ENCODE measurements around the gene EFTUD2.

The EFTUD2 gene

DNA sequence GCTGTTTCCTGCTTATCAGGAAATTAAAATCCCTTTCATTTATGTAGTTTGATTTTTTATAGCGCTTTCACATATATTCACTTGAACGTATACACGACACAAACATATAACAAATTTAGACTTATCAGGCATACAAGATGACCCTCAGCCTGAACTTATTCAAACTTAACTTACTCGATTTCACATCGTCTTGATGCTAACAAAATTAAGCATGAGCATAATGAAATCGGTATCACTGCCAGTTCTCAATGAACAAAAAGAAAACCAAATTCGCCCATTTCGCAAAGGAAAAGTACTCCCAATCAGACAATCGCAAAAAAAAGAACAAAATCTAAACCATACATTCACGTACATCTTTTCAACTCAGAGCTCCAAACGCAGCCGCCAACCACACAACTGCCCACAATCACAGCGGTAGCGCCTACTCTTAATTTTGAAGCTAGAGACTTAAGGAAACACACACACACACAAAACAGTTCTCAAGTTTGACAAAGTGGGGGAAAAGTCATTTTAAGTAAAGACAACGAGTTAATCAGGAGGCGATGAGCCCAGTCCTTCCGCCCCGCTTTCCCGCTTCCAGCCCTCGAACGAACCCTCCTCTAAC lies 70.2 kb downstream of the EFTUD2 start:
- Histone ChIP-seq H3K4me3 (ENCODE audit: low read depth, low read length) (peak overlapping the region; percentile 78), H3K27ac (ENCODE audit: extremely low read depth, low read depth, low read length) (peak overlapping the region; percentile 93; the same call in 1 of the 2 replicates), H3K4me1 (ENCODE audit: control insufficient read depth, insufficient read depth, low read length) (peaks cover 14% of the 10 kb centered on the region), H3K9me3 (ENCODE audit: control insufficient read depth, insufficient read depth, low read depth, low read length) (no peaks in the 10 kb centered on the region), H3K36me3 (ENCODE audit: control insufficient read depth in 2 of 2, insufficient read depth in 1 of 2, low read length in 2 of 2) (no peaks in the 10 kb centered on the region; a peak in 1 of 3 replicates)
- CTCF ChIA-PET: interaction anchor here (0.6 to 1.6 kb wide), 5 partner anchors 19 to 306 kb away, joined by 3 to 13 read pairs (median 5); partner anchors contain the start of gene ACBD4
- POLR2A ChIA-PET: interaction anchor here (0.5 to 1.2 kb wide), 5 partner anchors 8 to 988 kb away, joined by 3 to 5 read pairs (median 4); partner anchors contain the start of gene DBF4B
- TF ChIP-seq ZNF2 (tag by site-specific recombination; IDR thresholded peaks at IDR 0.05): 0 out of 2 replicates have a peak, but pooled peaks have one; percentile 50
- peak; percentile 51 for TF ChIP-seq ZBTB17 (tag by site-specific recombination; IDR thresholded peaks at IDR 0.05)
- TF ChIP-seq MYNN (tag by site-specific recombination; IDR thresholded peaks at IDR 0.05; ENCODE audit: borderline replicate concordance): peak; percentile 79; the same call in 1 of the 2 replicates
- no peak for TF ChIP-seq SP2 (tag by site-specific recombination; IDR thresholded peaks at IDR 0.05)
- 0 out of 2 replicates have a peak, but pooled peaks have one; percentile 25 for TF ChIP-seq ZNF600 (tag by site-specific recombination; IDR thresholded peaks at IDR 0.05)
- peak; percentile 9; the same call in 1 of the 2 replicates for TF ChIP-seq ZNF146 (tag by site-specific recombination; IDR thresholded peaks at IDR 0.05)
- no peak for TF ChIP-seq ZNF521 (tag by site-specific recombination; IDR thresholded peaks at IDR 0.05)
- peak; percentile 69 for TF ChIP-seq EGR2 (tag by site-specific recombination; IDR thresholded peaks at IDR 0.05; ENCODE audit: low read depth)
- TF ChIP-seq, protein P1, sequence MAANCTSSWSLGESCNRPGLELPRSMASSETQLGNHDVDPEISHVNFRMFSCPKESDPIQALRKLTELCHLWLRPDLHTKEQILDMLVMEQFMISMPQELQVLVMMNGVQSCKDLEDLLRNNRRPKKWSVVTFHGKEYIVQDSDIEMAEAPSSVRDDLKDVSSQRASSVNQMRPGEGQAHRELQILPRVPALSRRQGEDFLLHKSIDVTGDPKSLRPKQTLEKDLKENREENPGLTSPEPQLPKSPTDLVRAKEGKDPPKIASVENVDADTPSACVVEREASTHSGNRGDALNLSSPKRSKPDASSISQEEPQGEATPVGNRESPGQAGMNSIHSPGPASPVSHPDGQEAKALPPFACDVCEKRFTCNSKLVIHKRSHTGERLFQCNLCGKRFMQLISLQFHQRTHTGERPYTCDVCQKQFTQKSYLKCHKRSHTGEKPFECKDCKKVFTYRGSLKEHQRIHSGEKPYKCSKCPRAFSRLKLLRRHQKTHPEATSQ (tag by site-specific recombination; IDR thresholded peaks at IDR 0.05): no peak
- TF ChIP-seq ZFHX2 (tag by site-specific recombination; conservative IDR thresholded peaks at IDR 0.05): peak; percentile 69
- TF ChIP-seq ZNF248 (tag by site-specific recombination; IDR thresholded peaks at IDR 0.05): no peak
- TF ChIP-seq ZNF335 (tag by site-specific recombination; conservative IDR thresholded peaks at IDR 0.05): peak; percentile 55; the same call in 1 of the 2 replicates
- 0 out of 2 replicates have a peak, but pooled peaks have one; percentile 20 for TF ChIP-seq ZEB2 (tag by site-specific recombination; IDR thresholded peaks at IDR 0.05)
- TF ChIP-seq, protein P2, sequence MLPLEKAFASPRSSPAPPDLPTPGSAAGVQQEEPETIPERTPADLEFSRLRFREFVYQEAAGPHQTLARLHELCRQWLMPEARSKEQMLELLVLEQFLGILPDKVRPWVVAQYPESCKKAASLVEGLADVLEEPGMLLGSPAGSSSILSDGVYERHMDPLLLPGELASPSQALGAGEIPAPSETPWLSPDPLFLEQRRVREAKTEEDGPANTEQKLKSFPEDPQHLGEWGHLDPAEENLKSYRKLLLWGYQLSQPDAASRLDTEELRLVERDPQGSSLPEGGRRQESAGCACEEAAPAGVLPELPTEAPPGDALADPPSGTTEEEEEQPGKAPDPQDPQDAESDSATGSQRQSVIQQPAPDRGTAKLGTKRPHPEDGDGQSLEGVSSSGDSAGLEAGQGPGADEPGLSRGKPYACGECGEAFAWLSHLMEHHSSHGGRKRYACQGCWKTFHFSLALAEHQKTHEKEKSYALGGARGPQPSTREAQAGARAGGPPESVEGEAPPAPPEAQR (tag by site-specific recombination; IDR thresholded peaks at IDR 0.05): no peak
- no peak for TF ChIP-seq ZNF138 (tag by site-specific recombination; IDR thresholded peaks at IDR 0.05; ENCODE audit: borderline replicate concordance)
- TF ChIP-seq, protein P3, sequence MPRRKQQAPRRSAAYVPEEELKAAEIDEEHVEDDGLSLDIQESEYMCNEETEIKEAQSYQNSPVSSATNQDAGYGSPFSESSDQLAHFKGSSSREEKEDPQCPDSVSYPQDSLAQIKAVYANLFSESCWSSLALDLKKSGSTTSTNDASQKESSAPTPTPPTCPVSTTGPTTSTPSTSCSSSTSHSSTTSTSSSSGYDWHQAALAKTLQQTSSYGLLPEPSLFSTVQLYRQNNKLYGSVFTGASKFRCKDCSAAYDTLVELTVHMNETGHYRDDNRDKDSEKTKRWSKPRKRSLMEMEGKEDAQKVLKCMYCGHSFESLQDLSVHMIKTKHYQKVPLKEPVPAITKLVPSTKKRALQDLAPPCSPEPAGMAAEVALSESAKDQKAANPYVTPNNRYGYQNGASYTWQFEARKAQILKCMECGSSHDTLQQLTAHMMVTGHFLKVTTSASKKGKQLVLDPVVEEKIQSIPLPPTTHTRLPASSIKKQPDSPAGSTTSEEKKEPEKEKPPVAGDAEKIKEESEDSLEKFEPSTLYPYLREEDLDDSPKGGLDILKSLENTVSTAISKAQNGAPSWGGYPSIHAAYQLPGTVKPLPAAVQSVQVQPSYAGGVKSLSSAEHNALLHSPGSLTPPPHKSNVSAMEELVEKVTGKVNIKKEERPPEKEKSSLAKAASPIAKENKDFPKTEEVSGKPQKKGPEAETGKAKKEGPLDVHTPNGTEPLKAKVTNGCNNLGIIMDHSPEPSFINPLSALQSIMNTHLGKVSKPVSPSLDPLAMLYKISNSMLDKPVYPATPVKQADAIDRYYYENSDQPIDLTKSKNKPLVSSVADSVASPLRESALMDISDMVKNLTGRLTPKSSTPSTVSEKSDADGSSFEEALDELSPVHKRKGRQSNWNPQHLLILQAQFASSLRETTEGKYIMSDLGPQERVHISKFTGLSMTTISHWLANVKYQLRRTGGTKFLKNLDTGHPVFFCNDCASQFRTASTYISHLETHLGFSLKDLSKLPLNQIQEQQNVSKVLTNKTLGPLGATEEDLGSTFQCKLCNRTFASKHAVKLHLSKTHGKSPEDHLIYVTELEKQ (tag by site-specific recombination; IDR thresholded peaks at IDR 0.05; ENCODE audit: borderline replicate concordance): no peak
- TF ChIP-seq ZBTB7A (tag by site-specific recombination; IDR thresholded peaks at IDR 0.05; ENCODE audit: low read depth): 0 out of 2 replicates have a peak, but pooled peaks have one; percentile 7
- TF ChIP-seq ZNF529 (tag by site-specific recombination; IDR thresholded peaks at IDR 0.05; ENCODE audit: insufficient replicate concordance): no peak
- TF ChIP-seq, protein P4, sequence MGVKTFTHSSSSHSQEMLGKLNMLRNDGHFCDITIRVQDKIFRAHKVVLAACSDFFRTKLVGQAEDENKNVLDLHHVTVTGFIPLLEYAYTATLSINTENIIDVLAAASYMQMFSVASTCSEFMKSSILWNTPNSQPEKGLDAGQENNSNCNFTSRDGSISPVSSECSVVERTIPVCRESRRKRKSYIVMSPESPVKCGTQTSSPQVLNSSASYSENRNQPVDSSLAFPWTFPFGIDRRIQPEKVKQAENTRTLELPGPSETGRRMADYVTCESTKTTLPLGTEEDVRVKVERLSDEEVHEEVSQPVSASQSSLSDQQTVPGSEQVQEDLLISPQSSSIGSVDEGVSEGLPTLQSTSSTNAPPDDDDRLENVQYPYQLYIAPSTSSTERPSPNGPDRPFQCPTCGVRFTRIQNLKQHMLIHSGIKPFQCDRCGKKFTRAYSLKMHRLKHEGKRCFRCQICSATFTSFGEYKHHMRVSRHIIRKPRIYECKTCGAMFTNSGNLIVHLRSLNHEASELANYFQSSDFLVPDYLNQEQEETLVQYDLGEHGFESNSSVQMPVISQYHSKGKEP (tag by site-specific recombination; IDR thresholded peaks at IDR 0.05): no peak
- TF ChIP-seq ZNF544 (tag by site-specific recombination; IDR thresholded peaks at IDR 0.05): no peak
- TF ChIP-seq ZNF10 (tag by site-specific recombination; IDR thresholded peaks at IDR 0.05): 0 out of 2 replicates have a peak, but pooled peaks have one; percentile 10
- peak; percentile 99 for TF ChIP-seq PRDM1 (tag by site-specific recombination; IDR thresholded peaks at IDR 0.05)

Data from HEK293 (cell line).